Measurements from ENCODE around the gene LEKR1.
"Not testable (repeated sequence)": the region's sequence is repeated elsewhere in the genome, so short reads cannot be mapped to it uniquely, and the experiment has no call there.

LEKR1 gene

GRCh38 chr3:156808025-156808424 lies 18.1 kb upstream of the LEKR1 start:
- no peak for DNase-seq

GRCh38 chr3:156811089-156811862 lies 14.9 kb upstream of the LEKR1 start:
- DNase-seq, result no peak

DNA sequence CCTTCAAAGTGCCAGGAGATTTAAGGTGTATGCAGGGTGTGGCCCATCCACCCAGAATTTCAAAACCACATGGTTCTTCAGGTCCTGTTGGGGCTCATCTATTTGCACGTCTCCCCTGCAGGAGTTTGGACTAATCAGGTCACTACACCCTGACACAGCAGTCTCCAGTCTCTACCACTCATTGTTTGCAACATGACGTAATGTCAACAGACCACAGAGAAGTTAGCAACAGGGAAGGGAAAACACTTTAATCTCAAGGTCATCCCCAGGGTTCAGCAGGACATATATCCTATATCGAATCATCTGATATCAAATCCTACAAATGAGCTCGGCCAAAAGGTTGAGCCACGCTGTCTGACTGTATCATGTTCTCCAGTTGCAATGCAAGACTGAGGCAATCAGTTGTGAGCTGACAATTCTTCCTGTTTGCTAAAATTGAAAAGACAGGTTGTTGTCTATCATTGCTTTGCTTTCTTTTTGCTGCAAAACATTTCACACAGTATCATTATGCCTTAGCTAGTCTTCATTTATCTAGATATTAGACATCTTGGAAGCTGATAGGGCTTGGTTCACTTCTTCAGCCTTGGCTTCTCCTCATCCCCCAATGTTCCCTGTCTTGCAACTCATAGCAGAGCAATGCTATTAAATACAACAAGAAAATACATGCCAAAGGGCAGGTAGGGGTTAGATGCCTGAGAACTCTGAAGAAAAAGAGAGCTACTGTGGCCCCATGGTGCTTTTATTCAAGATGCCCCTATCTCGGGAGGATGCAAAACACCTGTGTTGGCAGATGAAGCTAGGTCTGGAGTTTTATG lies 13.4 kb upstream of the LEKR1 start:
- DNase-seq, result peak; percentile 40

DNA sequence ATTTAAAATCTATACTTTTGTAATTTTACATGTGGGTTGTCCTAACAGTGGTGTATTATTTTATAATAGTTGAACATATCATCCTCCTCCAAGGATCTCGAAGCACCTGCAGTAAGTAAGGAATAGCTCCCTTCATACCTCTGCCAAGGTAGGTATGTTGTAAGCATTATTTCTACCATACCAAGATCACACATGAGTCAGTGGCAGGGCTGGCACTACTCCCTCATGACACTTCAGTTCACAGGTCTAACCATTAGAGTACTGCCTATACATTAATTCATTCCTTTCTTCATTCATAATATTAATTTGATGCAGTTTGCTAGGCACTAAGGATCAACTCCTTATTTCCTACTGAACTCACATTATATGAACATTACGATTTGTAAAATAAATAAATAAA lies 11.9 kb upstream of the LEKR1 start:
- no peak for DNase-seq

- DNase-seq, result no peak
These were observed 9.9 kb upstream of the LEKR1 start for GRCh38 chr3:156816091-156816793.

DNA sequence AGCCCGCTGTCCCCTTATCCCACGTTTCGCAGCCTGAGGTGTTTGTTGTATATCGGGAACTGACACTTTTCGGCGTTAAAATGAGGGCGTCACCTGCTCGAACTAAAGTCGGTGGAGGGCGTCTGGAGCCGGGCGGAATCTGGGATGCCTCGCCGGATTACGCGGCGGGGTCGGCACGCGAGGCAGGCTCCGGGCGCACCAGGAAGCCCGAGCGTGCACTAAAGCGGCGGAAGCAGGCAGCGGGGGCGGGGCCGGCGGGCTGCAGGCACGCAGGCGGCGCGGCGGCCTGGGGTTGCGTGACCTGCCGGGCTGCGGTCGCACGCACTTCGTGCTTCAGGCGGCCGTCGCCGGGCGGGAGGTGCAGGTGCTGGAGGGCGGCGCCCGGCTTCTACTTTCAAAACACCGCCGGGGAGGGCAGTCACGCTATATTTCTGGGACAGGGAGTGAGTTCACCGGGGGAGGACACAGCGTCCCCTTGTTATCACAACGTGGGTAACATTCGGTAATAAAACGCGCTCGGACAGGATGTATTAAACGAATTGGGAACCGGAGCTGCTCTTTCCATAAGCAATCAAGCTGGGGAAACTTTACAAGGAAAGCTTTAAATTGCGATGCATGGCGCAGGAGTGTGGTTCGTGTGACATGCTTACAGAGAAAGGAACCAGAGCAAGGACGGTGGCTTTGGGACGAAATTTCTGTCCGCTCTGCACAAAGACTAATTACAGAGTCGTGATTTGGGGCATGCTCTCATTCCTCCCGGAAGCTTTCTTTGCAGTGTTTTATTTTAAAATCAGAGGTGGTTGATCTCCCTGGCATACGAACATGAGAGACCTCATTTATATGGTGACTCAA lies 9.1 kb upstream of the LEKR1 start:
- peak; percentile 74 for DNase-seq

DNA sequence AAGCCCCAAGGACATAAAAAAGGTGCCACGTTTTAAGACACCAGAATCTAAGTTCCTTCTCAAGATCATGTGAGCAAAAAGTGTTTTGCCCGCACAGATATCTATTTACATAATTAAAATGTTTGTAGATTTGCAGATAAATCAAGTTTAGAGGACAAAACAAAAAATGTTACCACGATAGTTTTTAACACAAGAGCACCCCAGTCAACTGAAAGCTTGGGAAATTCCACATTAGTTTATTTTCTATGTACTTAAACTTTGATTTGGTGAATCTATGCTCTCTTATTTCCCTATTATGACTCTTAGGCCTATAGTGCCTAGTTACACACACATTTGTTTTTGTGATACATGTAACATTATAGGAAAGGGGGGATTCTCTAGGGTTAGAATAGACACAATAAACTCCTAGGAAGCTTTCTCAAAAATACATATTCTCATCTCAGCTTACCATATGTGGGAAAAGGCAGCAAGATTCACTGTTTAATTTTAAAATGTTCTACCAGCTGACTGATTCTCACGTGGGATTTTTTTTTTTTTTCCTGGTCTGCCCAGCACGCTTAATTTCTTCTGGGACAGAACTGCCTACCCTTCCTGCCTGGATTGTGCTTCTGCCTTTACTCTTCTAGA lies 8.4 kb upstream of the LEKR1 start:
- no peak for DNase-seq

GRCh38 chr3:156818273-156818651 lies 7.9 kb upstream of the LEKR1 start:
- no peak for DNase-seq

GRCh38 chr3:156818890-156819289 lies 7.3 kb upstream of the LEKR1 start:
- no peak for DNase-seq

- no peak for DNase-seq
These were observed 6.1 kb upstream of the LEKR1 start for GRCh38 chr3:156819842-156820691.

GRCh38 chr3:156820692-156821080 lies 5.5 kb upstream of the LEKR1 start:
- no peak for DNase-seq

GRCh38 chr3:156822626-156823260 lies 3.4 kb upstream of the LEKR1 start:
- DNase-seq, result not testable (repeated sequence)

DNA sequence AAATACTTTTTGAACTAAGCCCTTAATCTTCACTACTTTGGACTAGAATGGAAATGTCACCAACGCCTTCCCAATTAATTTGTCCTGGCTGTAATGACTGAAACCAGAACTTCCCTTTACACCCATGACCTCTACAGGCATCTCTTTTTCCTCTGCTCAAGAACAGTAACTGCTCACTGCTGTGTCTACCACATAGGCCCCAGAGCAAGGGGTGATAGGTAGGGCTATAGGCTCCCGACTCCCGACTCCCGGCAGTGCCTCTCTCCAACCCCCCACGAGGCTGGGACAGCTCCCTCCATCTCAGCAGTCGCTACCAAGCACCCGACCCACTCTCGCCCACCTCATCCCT lies 384 bp upstream of the LEKR1 start:
- no peak for DNase-seq

DNA sequence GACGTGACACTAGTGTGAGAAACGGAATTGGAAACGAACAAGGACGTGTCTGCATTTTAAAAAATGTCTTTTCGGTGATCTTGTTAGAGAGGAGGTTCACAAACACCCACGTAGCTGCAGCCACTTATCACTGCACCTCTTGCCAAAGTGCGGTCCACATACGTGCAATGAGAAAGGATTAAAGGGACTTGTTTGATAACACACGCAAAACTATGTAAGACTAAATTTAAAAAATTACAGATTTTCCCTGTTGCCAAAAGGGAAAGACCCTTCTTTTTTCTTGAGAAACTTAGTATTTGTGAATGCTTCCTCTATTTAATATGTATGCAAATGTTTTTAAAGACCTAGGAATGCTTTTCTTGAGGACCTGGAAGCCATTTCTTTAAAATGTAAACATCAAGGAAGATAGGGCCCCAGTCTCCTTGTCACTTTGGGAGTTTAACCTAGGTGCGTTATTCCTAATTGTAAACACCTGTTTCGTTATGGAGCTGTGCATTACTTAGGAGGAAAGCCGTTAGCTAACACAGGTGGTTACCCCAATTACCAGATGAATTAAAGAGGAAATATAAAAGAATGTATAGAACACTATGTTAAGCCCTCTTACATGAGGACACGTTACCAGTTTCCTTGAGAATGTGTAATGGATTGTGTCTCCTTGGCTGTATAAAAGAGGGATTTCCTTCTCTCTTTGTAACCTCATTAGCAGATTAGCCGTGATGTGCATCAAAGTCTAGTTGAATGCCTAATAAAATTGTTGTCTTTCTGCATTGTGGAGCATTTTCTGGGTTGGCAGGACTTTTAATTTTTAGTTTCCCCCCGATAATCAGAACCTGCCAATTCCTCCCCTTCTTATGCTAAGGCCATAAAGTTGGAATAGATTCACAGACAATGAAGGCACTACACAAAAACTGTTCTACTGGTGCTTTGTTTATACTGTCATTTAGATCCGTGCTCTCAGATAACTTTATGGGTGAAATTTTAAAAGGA lies 1.0 kb downstream of the LEKR1 start:
- DNase-seq, result peak; percentile 54

- no peak for DNase-seq
These were observed 4.9 kb downstream of the LEKR1 start for GRCh38 chr3:156831006-156831405.

DNA sequence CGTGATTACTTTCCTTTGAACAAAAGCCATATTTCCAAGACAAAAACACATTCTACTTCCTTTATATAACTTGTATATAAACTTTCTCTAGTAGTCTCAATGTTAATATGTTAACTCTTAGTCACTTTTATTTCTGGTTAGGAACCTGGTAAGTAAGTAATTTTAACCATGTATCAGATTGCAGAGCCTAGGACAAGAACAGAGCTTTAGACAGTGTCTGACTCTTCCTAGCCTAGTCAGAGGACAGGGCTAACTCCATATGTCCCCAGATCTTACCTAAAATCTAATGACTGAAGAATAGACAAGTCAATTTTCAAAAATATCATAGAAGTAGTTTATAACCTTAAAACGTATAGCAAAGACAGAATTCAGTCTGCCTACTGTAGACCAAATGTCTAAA lies 8.3 kb downstream of the LEKR1 start:
- no peak for DNase-seq

DNA sequence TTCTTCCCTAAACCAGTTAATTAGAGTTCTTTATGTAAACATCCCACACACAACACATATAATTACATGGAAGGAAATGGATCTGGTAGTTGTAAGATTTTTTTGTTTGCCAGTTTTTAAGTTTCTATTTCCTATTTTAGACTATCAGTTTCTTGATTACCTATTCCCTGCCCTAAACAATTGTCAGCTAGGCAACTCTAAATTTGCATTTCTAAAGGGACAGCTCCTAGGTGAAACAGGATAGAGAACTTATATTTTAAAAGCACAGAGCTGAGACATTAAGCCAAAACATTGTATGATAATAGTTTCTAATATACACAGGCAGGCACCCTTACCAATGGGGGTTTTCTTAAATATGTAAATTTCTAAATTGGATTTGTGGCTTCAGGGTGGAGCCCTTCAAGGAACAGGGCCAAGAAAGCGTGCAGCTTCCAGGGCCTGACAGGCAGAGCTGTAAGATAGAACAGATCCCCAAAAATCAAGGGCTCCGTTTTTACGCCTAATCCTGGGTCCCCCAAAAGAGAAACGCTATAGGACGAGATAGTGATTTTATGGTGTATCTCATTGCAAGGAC lies 8.9 kb downstream of the LEKR1 start:
- DNase-seq, result no peak

DNA sequence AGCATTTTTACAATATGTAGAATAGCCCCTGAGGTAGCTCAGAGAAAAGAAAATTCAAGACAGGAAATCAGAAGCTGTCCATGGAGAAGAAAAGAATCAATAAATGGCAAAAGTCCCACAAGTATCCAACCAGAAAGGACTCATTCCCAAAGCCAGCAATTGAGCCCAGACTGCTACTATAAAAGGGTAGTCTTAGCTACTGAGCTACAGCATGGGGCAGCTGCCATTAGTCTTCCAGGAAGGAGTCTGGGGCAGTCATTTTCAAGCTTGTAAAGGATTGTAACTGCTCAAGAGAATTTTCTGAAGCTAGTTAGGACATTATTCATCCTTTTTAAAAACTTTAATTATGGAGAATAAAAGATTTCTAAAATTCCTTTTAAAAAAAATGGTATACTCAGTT lies 10.5 kb downstream of the LEKR1 start:
- DNase-seq, result no peak

DNA sequence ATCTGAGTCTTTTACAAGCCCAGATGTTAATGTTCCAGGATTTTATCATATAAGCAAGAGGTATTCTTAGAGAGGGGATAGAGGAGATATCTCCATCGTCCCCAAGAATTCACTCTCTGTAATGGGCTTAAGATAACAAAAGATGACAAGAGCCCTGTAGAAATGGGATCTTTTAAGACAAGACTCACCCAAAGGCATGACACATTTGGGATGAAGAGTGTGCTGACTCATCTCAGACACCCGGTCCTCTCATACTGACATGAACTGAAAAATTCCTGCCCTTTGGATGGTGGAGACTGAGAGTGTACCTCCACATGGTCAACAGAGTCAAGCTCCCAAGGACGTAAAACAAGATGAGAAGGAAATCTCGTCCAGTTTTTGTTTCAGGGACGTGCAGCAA lies 11.0 kb downstream of the LEKR1 start:
- no peak for DNase-seq

Data from hematopoietic multipotent progenitor cell treated with erythropoietin and hydrocortisone succinate and interleukin-3 and kit ligand, for 8 days (in vitro differentiated cells).